ENCODE data around the gene UBASH3A.

UBASH3A gene, protein sequence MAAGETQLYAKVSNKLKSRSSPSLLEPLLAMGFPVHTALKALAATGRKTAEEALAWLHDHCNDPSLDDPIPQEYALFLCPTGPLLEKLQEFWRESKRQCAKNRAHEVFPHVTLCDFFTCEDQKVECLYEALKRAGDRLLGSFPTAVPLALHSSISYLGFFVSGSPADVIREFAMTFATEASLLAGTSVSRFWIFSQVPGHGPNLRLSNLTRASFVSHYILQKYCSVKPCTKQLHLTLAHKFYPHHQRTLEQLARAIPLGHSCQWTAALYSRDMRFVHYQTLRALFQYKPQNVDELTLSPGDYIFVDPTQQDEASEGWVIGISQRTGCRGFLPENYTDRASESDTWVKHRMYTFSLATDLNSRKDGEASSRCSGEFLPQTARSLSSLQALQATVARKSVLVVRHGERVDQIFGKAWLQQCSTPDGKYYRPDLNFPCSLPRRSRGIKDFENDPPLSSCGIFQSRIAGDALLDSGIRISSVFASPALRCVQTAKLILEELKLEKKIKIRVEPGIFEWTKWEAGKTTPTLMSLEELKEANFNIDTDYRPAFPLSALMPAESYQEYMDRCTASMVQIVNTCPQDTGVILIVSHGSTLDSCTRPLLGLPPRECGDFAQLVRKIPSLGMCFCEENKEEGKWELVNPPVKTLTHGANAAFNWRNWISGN

DNA sequence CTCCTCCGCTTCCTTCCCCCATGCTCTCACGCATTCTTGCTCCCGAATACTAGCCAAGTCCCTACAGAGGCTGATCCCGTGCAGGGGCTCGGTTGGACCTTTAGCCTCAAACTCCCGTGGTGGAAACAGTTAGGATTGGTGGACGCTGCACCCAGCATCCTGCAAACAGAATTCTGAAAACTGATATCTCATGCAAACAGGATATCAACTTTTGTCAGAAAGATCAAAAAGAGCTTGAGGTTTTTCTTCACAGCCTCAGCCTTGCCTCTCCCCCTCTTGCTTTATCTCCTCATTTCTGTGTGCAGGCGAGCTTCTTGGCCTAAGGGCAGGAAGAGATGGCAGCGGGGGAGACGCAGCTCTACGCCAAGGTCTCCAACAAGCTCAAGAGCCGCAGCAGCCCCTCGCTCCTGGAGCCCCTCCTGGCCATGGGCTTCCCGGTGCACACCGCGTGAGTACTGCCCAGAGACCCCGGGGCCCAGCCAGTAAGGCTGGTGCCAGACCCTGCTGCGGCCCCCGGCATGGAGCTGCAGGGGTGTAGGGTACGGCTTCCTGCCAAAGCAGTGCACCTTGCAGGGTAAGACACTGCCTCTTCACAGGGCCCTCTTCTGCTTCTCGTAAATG lies at the start of gene UBASH3A:
UBASH3A (plus strand) TSS at position 292 of the 621 bp plus-strand sequence; CDS start at position 336, 44 bp downstream.
- no peak within 1 kb of the TSS for H3K9ac ChIP-seq (ENCODE audit: low read length)
- H3K4me2 ChIP-seq (ENCODE audit: low read length): no peak within 1 kb of the TSS
- no peak within 1 kb of the TSS for H3K4me3 ChIP-seq (ENCODE audit: low read depth, low read length, poor library complexity, severe bottlenecking)
- no peaks in the 10 kb centered on the region for H3K79me2 ChIP-seq (ENCODE audit: insufficient read depth, low read length)
- H3F3A ChIP-seq (ENCODE audit: insufficient read depth, low read length): no peaks in the 10 kb centered on the region
- TF ChIP-seq, protein P1, sequence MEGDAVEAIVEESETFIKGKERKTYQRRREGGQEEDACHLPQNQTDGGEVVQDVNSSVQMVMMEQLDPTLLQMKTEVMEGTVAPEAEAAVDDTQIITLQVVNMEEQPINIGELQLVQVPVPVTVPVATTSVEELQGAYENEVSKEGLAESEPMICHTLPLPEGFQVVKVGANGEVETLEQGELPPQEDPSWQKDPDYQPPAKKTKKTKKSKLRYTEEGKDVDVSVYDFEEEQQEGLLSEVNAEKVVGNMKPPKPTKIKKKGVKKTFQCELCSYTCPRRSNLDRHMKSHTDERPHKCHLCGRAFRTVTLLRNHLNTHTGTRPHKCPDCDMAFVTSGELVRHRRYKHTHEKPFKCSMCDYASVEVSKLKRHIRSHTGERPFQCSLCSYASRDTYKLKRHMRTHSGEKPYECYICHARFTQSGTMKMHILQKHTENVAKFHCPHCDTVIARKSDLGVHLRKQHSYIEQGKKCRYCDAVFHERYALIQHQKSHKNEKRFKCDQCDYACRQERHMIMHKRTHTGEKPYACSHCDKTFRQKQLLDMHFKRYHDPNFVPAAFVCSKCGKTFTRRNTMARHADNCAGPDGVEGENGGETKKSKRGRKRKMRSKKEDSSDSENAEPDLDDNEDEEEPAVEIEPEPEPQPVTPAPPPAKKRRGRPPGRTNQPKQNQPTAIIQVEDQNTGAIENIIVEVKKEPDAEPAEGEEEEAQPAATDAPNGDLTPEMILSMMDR (IDR thresholded peaks at IDR 0.05; ENCODE audit: low read length): no peak
- TF ChIP-seq EZH2 (IDR thresholded peaks at IDR 0.05; ENCODE audit: borderline replicate concordance, low read length): no peak
- no peak within 1 kb of the TSS for H3K27ac ChIP-seq (ENCODE audit: low read depth, low read length, poor library complexity, severe bottlenecking)
- no peaks in the 10 kb centered on the region for H3K9me2 ChIP-seq (ENCODE audit: low read depth, low read length)
- H2AFZ ChIP-seq (ENCODE audit: low read length): no peak within 1 kb of the TSS
- no peaks in the 10 kb centered on the region for H3K4me1 ChIP-seq (ENCODE audit: insufficient read depth, low read length, severe bottlenecking)
- H3K9me3 ChIP-seq (ENCODE audit: low read length): peaks cover 8% of the 10 kb centered on the region; the same call in 1 of the 2 replicates
- H4K20me1 ChIP-seq (ENCODE audit: insufficient read depth, low read length): no peaks in the 10 kb centered on the region
- H3K27me3 ChIP-seq (ENCODE audit: insufficient read depth, low read length): peaks cover 11% of the 10 kb centered on the region; the same call in 1 of the 2 replicates
- H3K36me3 ChIP-seq (ENCODE audit: insufficient read depth, low read length): no peaks in the 10 kb centered on the region

- Histone ChIP-seq H3K4me1 (ENCODE audit: insufficient read depth, low read length, severe bottlenecking) (no peaks in the 10 kb centered on the region), H3F3A (ENCODE audit: insufficient read depth, low read length) (no peaks in the 10 kb centered on the region), H3K27ac (ENCODE audit: low read depth, low read length, poor library complexity, severe bottlenecking) (no peak overlapping the region), H3K9ac (ENCODE audit: low read length) (no peak overlapping the region), H3K4me3 (ENCODE audit: low read depth, low read length, poor library complexity, severe bottlenecking) (no peak overlapping the region), H3K9me3 (ENCODE audit: low read length) (peaks cover 5% of the 10 kb centered on the region; the same call in 1 of the 2 replicates), H3K27me3 (ENCODE audit: insufficient read depth, low read length) (peaks cover 28% of the 10 kb centered on the region; the same call in 1 of the 2 replicates), H3K9me2 (ENCODE audit: low read depth, low read length) (no peaks in the 10 kb centered on the region), H3K4me2 (ENCODE audit: low read length) (no peak overlapping the region), H3K79me2 (ENCODE audit: insufficient read depth, low read length) (no peaks in the 10 kb centered on the region), H2AFZ (ENCODE audit: low read length) (no peak overlapping the region), H3K36me3 (ENCODE audit: insufficient read depth, low read length) (no peaks in the 10 kb centered on the region), H4K20me1 (ENCODE audit: insufficient read depth, low read length) (no peaks in the 10 kb centered on the region)
- TF ChIP-seq EZH2 (IDR thresholded peaks at IDR 0.05; ENCODE audit: borderline replicate concordance, low read length): no peak
- TF ChIP-seq, protein P1 (IDR thresholded peaks at IDR 0.05; ENCODE audit: low read length): no peak
Measured at GRCh38 chr21:42356046-42356445, 47.7 kb upstream of the UBASH3A start.

- TF ChIP-seq, protein P1 (IDR thresholded peaks at IDR 0.05; ENCODE audit: low read length): no peak
- no peak for TF ChIP-seq EZH2 (IDR thresholded peaks at IDR 0.05; ENCODE audit: borderline replicate concordance, low read length)
- Histone ChIP-seq H3K9ac (ENCODE audit: low read length) (no peak overlapping the region), H3K27ac (ENCODE audit: low read depth, low read length, poor library complexity, severe bottlenecking) (no peak overlapping the region), H3K9me3 (ENCODE audit: low read length) (peaks cover 5% of the 10 kb centered on the region; the same call in 1 of the 2 replicates), H2AFZ (ENCODE audit: low read length) (no peak overlapping the region), H3K9me2 (ENCODE audit: low read depth, low read length) (no peaks in the 10 kb centered on the region), H4K20me1 (ENCODE audit: insufficient read depth, low read length) (no peaks in the 10 kb centered on the region), H3K4me2 (ENCODE audit: low read length) (no peak overlapping the region), H3K36me3 (ENCODE audit: insufficient read depth, low read length) (no peaks in the 10 kb centered on the region), H3F3A (ENCODE audit: insufficient read depth, low read length) (no peaks in the 10 kb centered on the region), H3K79me2 (ENCODE audit: insufficient read depth, low read length) (no peaks in the 10 kb centered on the region), H3K4me3 (ENCODE audit: low read depth, low read length, poor library complexity, severe bottlenecking) (no peak overlapping the region), H3K4me1 (ENCODE audit: insufficient read depth, low read length, severe bottlenecking) (no peaks in the 10 kb centered on the region), H3K27me3 (ENCODE audit: insufficient read depth, low read length) (peaks cover 28% of the 10 kb centered on the region; the same call in 1 of the 2 replicates)
Measured at GRCh38 chr21:42356650-42357049, 47.1 kb upstream of the UBASH3A start.
